HEK293 (cell line): ENCODE measurements around the gene GLOD4.

Source experiments
- CTCF ChIA-PET: fragments of 350-600 bp; formaldehyde crosslinking; extraction: SDS; loops from one replicate; lab custom pipeline; 2021; ENCODE audit warnings: antibody characterized with exemption; lab: Yijun Ruan, JAX
- POLR2A ChIA-PET: fragments of 300-600 bp; formaldehyde crosslinking; extraction: SDS; loops from one replicate; lab custom pipeline; 2020; ENCODE audit warnings: antibody characterized with exemption, inconsistent platforms; lab: Yijun Ruan, JAX
- H3K27ac ChIP-seq: fragments of 200-500 bp; sonication (Bioruptor generic); 2 replicates; pipeline ENCODE4 v1.5.1; 2014; ENCODE audit warnings: low read depth, low read length, control low read depth, inconsistent platforms; ENCODE audit errors: extremely low read depth
- H3K36me3 ChIP-seq, 2 experiments: fragments of 200-500 bp in 1 of 2; sonication (Bioruptor generic) in 1 of 2; 1 replicate in 1 of 2; 2 replicates in 1 of 2; pipeline ENCODE4 v1.5.1; 2014 to 2017; ENCODE audit warnings: inconsistent platforms in 2 of 2, low read length in 2 of 2; ENCODE audit not compliant: control insufficient read depth in 2 of 2, insufficient read depth in 1 of 2
- H3K4me1 ChIP-seq: fragments of 200-500 bp; sonication (Bioruptor generic); 2 replicates; pipeline ENCODE4 v1.5.1; 2014; ENCODE audit warnings: mild to moderate bottlenecking, low read length, inconsistent platforms; ENCODE audit not compliant: control insufficient read depth, insufficient read depth
- H3K4me3 ChIP-seq: 2 replicates; pipeline ENCODE4 v1.5.1; 2011; ENCODE audit warnings: low read depth, mild to moderate bottlenecking, control low read depth, low read length, moderate library complexity
- H3K9me3 ChIP-seq: fragments of 200-500 bp; sonication (Bioruptor generic); 2 replicates; pipeline ENCODE4 v1.5.1; 2014; ENCODE audit warnings: low read depth, low read length, inconsistent platforms; ENCODE audit not compliant: control insufficient read depth, insufficient read depth
- EGR2 ChIP-seq: fragments of 450-650 bp; formaldehyde crosslinking; IDR thresholded peaks from 2 replicates; pipeline ENCODE4 v1.5.1; 2016; ENCODE audit warnings: low read depth, missing biosample characterization, missing genetic modification characterization
- HOXD13 ChIP-seq: sonication (generic); formaldehyde crosslinking; IDR thresholded peaks from 2 replicates; pipeline ENCODE4 v1.8.0; 2022; ENCODE audit warnings: missing genetic modification reagents, borderline replicate concordance
- MEIS1 ChIP-seq: sonication (generic); formaldehyde crosslinking; IDR thresholded peaks from 2 replicates; pipeline ENCODE4 v1.8.1; 2022; ENCODE audit warnings: missing genetic modification reagents, mild to moderate bottlenecking, borderline replicate concordance
- PBX3 ChIP-seq: sonication (generic); formaldehyde crosslinking; IDR thresholded peaks from 2 replicates; pipeline ENCODE4 v1.8.1; 2022; ENCODE audit warnings: mild to moderate bottlenecking, moderate library complexity, missing genetic modification reagents
- PRDM1 ChIP-seq: fragments of 450-650 bp; formaldehyde crosslinking; IDR thresholded peaks from 2 replicates; pipeline ENCODE4; 2016; ENCODE audit warnings: missing biosample characterization, missing genetic modification characterization
- PRDM10 ChIP-seq: fragments of 450-650 bp; formaldehyde crosslinking; IDR thresholded peaks from 2 replicates; pipeline ENCODE4 v1.5.1; 2016; ENCODE audit warnings: missing biosample characterization, missing genetic modification characterization
- PRDM4 ChIP-seq: fragments of 450-650 bp; formaldehyde crosslinking; IDR thresholded peaks from 2 replicates; pipeline ENCODE4 v1.5.1; 2017; ENCODE audit warnings: missing biosample characterization, missing genetic modification characterization
- ZBTB20 ChIP-seq: fragments of 450-650 bp; formaldehyde crosslinking; IDR thresholded peaks from 2 replicates; pipeline ENCODE4 v1.5.1; 2016; ENCODE audit warnings: missing biosample characterization, missing genetic modification characterization
- ZBTB49 ChIP-seq: fragments of 450-650 bp; formaldehyde crosslinking; IDR thresholded peaks from 2 replicates; pipeline ENCODE4 v1.5.1; 2016; ENCODE audit warnings: missing biosample characterization, missing genetic modification characterization, low read depth
- ZEB2 ChIP-seq: fragments of 450-650 bp; formaldehyde crosslinking; IDR thresholded peaks from 2 replicates; pipeline ENCODE4 v1.5.1; 2016; ENCODE audit warnings: missing biosample characterization, missing genetic modification characterization
- ZFP69B ChIP-seq: fragments of 450-650 bp; formaldehyde crosslinking; IDR thresholded peaks from 2 replicates; pipeline ENCODE4 v1.5.1; 2016; ENCODE audit warnings: missing biosample characterization, missing genetic modification characterization
- ZNF19 ChIP-seq: fragments of 450-650 bp; formaldehyde crosslinking; IDR thresholded peaks from 2 replicates; pipeline ENCODE4; 2016; ENCODE audit warnings: missing biosample characterization, missing genetic modification characterization, low read depth
- ZNF37A ChIP-seq: fragments of 450-650 bp; IDR thresholded peaks from 2 replicates; pipeline ENCODE4 v1.5.1; 2018; ENCODE audit warnings: missing biosample characterization, missing genetic modification characterization
- ZNF433 ChIP-seq: fragments of 450-650 bp; formaldehyde crosslinking; IDR thresholded peaks from 2 replicates; pipeline ENCODE4 v1.5.1; 2016; ENCODE audit warnings: missing biosample characterization, missing genetic modification characterization, low read depth
- ZNF513 ChIP-seq: fragments of 450-650 bp; IDR thresholded peaks from 2 replicates; pipeline ENCODE4 v1.5.1; 2018; ENCODE audit warnings: missing biosample characterization, missing genetic modification characterization
- ZNF629 ChIP-seq: fragments of 450-650 bp; formaldehyde crosslinking; IDR thresholded peaks from 2 replicates; pipeline ENCODE4 v1.5.1; 2017; ENCODE audit warnings: missing biosample characterization, missing genetic modification characterization
- ZNF639 ChIP-seq: fragments of 450-650 bp; formaldehyde crosslinking; IDR thresholded peaks from 2 replicates; pipeline ENCODE4 v1.5.1; 2016; ENCODE audit warnings: missing biosample characterization, missing genetic modification characterization
- ZNF692 ChIP-seq: fragments of 450-650 bp; formaldehyde crosslinking; IDR thresholded peaks from 2 replicates; pipeline ENCODE4 v1.5.1; 2016; ENCODE audit warnings: missing biosample characterization, missing genetic modification characterization
- ZNF768 ChIP-seq: fragments of 450-650 bp; formaldehyde crosslinking; IDR thresholded peaks from 2 replicates; pipeline ENCODE4 v1.5.1; 2018; ENCODE audit warnings: missing biosample characterization, mild to moderate bottlenecking, missing genetic modification characterization

GLOD4 gene

GRCh38 chr17:732902-733720 is 49.0 kb downstream of the GLOD4 start (continued):
- TF ChIP-seq PRDM1 (no peak), ZNF639 (tag by site-specific recombination) (no peak), ZFP69B (tag by site-specific recombination) (no peak), ZNF433 (no peak), ZNF629 (tag by site-specific recombination) (no peak), ZEB2 (tag by site-specific recombination) (peak; percentile 47; the same call in 1 of the 2 replicates), ZBTB20 (tag by site-specific recombination) (peak; percentile 78; the same call in 1 of the 2 replicates), ZNF19 (tag by site-specific recombination) (no peak)
- TF ChIP-seq, all 188 proteins: peak for 19

GRCh38 chr17:732067-732901 is 49.8 kb downstream of the GLOD4 start, which contains the start of gene TLCD3A:
Gene TLCD3A (plus strand): TSS chr17:732596. CDS start chr17:732648, 52 bp downstream.
- CTCF ChIA-PET: no interaction called here
- H3K27ac ChIP-seq: peak within 1 kb of the TSS; percentile 94
- TF ChIP-seq EGR2 (tag by site-specific recombination): no peak
- no peak for TF ChIP-seq ZNF513 (tag by site-specific recombination)
- TF ChIP-seq ZNF37A (tag by site-specific recombination): no peak
- 0 out of 2 replicates have a peak, but pooled peaks have one; percentile 35 for TF ChIP-seq ZEB2 (tag by site-specific recombination)
- TF ChIP-seq PRDM4 (tag by site-specific recombination): no peak
- no peak for TF ChIP-seq MEIS1
- peak; percentile 66 for TF ChIP-seq ZNF692 (tag by site-specific recombination)
- TF ChIP-seq PRDM10 (tag by site-specific recombination): peak; percentile 32; the same call in 1 of the 2 replicates
- TF ChIP-seq ZBTB49 (tag by site-specific recombination): no peak
- TF ChIP-seq ZNF768 (tag by site-specific recombination): no peak
- TF ChIP-seq PBX3 (CRISPR knock-in tag): 0 out of 2 replicates have a peak, but pooled peaks have one; percentile 56
- TF ChIP-seq HOXD13 (CRISPR knock-in tag): no peak

More at GRCh38 chr17:732067-732901, 49.8 kb downstream of the GLOD4 start, which contains the start of gene TLCD3A:
- Histone ChIP-seq H3K9me3 (no peaks in the 10 kb centered on the region), H3K4me3 (peak within 1 kb of the TSS; percentile 67), H3K4me1 (no peaks in the 10 kb centered on the region; the same call in 1 of the 2 replicates), H3K36me3 (peaks cover 30 to 33% of the 10 kb centered on the region in 2 experiments)
- POLR2A ChIA-PET: interaction anchor here (1.3 kb wide), 1 partner anchor 10 kb away, joined by 3 read pairs; no protein-coding TSS in a partner anchor
